Muscle of arm (tissue), 12 donors: ENCODE results near the gene CCDC14. TPM values are rescaled to one million over a fixed set of nuclear protein-coding genes. Genes with fewer than 3 reads are reported as not detected.
A peak's percentile ranks its signal among the peaks of the same experiment; 100 is the strongest.
"Not testable (repeated sequence)": the region's sequence is repeated elsewhere in the genome, so short reads cannot be mapped to it uniquely, and the experiment has no call there.

Experiments used
- DNase-seq: peaks from one replicate; pipeline ENCODE4 v3.0.0-alpha.2; 2013
- polyA plus RNA-seq, 12 donors: library from polyadenylated mRNA; unstranded; fragments of 120-200 nt; gene quantifications; one replicate each; pipeline ENCODE4 v1.2.1, GENCODE V29; 2013; ENCODE audit not compliant: insufficient read length in 12 of 12

The CCDC14 gene
- polyA plus RNA-seq, 12 donors = 28.1 to 126 (median 55.9) TPM; not detected in 1

DNA sequence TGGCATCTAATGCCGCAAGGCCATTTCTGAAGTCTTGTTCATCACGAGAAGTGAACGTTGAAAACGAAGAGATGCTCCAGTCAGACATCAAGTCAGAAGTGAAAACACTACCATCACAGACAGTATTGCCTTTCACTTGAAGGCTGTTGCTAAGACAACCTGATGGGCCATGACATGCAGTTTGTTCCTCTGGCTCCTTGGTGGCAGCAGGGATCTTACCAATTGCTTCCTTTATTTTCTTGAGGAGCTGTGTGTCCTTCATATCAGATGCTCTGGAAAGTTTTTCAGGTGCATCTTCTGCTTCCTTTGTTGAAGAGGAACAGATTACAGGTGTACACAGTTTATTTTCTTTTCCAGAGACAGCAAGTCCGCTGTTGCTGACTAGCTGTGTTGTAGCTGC, 46.2 kb downstream of the CCDC14 start:
- no peak for DNase-seq

DNA sequence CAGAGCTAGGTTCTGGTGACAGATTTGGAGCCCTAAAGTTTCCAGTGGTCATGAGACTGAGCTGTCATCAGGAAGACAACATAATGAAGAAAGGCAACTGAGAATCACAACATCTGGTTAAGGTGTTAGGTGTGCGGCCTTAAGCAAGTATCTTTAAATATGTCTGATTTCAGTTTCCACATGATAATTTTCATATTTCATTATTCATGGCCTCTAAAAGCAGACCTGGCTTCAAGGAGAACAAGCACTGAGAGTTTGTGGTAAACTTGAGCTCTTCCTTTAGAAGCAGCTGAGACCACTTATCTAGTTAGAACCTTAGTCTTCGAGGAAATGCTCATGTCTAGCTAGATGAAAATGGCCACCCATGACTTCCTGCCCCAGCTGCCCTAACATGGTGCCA, 51.2 kb downstream of the CCDC14 start:
- no peak for DNase-seq

DNA sequence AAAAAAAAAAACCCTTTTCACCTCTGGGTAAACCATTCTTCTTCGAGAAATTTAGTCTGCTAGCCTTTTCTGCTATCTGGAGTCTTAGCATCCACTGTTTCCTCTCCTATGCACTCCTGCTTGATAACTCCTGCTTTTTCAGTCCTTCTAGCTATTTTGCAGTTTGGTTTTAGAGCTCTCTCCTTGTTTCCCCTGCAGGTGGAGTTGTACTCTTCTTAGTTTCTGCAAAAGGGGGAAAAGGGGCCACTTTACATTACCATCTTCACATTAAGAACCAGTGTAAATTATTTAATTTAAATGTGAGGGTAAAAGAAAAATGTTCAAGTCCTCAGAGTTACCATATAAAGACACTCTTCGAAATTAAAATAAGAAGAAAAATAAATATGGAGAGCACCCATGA, 53.3 kb downstream of the CCDC14 start:
- no peak for DNase-seq

DNA sequence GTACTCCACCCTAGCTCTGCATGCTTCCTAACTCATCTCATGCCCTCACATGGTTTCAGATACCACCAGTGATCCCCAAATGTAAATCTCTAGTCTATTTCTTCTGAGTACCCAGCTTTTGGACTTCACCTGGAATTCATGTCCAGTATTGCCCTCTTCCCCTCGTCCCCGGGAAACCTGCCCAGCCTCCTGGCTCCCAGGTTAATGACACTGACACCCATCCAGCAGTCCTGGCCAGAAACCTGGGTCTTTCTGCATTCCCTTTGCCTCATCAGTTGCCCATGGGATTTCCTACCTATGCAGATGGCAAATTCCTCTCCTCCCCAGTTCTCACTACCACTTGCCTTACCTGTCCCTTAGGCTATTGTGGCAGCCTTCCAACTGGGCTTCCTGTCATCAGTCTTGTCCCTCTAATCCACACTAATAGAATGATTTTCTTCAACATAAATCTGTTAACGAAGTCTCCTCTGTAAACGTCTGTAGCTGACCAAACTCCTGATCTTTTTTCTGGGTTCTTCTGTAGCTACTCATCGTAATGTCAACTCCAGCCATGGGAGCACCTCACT, 61.6 kb downstream of the CCDC14 start:
- no peak for DNase-seq

DNA sequence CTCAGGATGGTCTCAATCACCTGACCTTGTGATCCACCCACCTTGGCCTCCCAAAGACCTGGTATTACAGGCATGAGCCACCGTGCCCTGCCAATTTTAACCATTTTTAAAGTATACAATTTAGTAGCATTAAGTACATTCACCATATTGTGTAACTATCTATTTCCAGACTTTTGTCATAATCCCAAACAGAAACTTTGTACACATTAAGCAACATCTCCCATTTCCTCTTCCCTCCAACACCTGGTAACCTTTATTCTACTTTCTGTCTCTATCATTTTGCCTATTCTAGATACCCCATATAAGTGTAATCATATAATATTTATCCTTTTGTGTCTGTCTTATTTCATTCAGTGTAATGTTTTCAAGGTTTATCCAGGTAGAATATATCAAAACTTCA, 68.0 kb downstream of the CCDC14 start:
- DNase-seq = no peak

DNA sequence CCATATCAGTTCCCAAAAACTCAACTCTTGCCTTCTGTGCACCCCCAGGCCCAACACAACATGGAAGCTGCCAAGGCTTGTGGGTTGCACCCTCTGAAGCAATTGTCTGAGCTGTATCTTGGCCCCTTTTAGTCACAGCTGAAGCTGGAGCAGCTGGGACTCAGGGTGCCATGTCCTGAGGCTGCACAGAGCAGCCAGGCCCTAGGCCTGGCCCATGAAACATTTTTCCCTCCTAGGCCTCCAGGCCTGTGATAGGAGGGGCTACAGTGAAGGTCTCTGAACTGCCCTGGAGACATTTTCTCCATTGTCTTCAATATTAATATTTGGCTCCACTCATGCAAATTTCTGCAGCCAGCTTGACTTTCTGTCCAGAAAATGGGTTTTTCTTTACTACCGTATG, 68.8 kb downstream of the CCDC14 start:
- DNase-seq = no peak

DNA sequence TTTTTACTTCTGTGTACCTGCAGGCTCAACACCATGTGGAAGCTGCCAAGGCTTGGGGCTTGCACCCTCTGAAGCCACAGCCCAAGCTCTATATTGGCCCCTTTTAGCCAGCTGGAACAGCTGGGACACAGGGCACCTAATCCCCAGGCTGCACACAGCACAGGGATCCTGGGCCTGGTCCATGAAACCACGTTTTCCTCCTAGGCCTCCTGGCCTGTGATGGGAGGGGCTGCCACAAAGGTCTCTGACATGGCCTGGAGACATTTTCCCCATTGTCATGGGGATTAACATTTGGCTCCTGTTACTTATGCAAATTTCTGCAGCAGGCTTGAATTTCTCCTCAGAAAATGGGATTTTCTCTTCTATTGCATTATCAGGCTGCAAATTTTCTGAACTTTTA, 70.0 kb downstream of the CCDC14 start:
- not testable (repeated sequence) for DNase-seq

DNA sequence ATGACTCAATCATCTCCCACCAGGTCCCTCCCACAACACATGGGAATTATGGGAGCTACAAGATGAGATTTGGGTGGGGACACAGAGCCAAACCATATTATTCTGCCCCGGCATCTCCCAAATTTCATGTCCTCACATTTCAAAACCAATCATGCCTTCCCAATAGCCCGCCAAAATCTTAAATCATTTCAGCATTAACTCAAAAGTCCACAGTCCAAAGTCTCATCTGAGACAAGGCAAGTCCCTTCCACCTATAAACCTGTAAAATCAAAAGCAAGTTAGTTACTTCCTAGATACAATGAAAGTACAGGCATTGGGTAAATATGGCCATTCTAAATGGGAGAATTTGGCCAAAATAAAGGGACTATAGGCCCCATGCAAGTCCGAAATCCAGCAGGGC, 70.9 kb downstream of the CCDC14 start:
- DNase-seq = not testable (repeated sequence)

DNA sequence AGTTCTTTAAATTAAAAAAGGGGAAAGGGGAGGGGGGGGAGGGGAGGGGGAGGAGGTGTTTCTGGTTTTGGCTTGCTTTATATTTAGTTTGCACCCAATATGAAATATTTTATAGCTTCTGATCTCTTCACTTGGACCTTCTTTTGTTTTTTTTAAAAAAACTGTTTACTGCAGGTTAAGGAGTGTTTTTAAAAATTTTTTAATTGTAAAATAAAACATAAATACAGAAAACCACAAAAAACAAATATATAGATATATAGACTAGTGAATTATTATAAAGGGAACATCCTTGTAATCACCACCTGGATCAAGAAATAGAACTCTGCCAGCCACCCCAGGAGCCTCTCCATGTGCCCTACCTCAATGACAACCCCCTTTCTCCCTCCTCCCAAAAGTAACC, 76.0 kb downstream of the CCDC14 start:
- no peak for DNase-seq

DNA sequence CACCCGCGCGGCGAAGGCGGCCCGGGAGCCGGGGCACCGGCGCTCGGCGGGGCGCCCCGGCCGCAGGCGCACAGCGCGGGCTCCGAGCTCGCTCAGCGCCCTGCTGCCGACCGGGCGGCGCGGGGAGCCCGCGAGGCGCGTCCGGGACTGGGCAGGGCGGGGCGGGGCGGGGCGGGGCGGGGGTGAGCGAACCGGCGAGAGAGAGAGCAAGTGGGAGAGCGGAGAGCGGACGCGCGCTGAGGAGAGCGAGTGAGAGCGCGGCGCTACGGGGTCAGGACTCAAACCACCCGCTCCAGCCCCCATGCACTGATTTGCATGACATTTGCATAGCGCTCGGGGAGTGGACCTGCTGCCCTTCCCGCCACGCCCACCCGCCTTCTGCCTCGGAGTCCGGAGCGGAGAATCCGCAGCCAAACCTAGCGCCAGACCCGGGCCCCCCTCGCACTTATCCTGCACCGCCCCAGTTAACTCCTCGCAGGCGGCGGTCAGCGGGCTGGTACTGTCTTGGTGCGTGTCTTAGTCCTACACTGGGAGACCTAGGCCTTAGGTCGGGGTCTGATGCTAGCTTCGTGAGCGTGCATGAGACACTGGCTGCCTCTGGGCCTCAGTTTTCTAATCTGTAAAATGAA, 76.7 kb downstream of the CCDC14 start, which contains the start of gene MYLK:
MYLK (minus strand) TSS at position 130 of the 629 bp plus-strand sequence. CDS start 90,491 bp downstream, outside the sequence.
- peak; percentile 58 for DNase-seq

DNA sequence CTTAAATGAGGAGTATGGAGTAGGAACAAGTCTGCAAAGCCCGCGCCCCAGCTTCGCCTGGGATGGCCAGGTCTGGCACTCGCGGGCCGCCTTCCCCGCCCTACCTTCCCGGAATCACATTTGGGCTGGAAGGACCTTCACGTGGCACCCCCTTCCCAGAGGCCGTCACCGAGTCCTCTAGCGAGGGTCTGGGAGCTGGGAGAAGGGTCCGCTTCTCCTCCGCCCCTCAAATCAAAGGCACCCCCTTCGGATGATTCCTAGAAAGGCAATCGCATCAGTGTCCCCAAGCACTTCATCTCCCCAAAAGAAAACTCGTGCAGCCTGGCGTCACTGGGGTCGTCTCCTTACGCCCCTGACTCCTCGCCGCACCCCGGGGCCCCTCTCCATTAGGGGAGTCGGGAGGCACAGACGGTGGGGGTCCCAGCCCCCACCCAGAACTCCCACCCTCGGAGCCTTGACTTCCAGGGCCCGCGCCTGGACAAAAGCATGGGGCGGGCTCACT, 77.3 kb downstream of the CCDC14 start:
- peak; percentile 8 for DNase-seq

DNA sequence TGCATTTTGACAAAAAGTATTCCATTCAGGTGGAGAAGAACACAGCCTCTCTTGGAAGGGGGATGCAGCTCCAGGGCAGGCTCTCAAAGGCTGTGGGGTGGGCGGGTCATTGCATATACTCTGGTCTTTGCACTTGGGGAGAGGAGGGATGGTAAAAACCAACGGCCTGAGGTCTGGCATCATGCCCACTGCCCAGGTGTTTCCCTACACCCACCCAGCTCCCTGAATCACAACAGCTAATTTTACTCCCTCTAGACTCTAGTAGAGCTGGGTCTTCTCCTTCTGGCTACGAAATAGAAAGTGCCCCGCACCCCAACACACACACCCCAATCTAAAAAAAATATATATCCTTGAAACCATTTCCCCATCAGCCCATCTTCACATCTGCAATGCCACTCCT, 77.9 kb downstream of the CCDC14 start:
- DNase-seq = no peak

DNA sequence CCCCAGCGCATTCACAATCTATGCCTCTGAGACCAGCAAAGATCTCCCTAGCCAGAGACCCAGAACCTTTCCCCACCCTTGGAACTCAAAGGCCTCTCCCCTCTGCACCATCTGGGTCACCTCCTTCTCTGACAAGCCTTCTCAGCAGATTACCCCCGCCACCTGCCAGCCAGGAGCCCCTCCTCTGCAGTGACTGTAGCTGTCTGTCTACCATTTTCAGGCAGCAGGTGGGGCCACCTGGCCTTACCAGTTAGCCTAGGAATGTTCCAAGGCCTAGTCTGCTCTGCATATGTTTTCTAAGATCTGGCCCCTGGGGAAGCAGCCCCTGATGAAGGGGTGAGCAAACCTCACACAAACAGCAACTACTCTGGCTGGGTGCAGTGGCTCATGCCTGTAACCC, 79.3 kb downstream of the CCDC14 start:
- no peak for DNase-seq

DNA sequence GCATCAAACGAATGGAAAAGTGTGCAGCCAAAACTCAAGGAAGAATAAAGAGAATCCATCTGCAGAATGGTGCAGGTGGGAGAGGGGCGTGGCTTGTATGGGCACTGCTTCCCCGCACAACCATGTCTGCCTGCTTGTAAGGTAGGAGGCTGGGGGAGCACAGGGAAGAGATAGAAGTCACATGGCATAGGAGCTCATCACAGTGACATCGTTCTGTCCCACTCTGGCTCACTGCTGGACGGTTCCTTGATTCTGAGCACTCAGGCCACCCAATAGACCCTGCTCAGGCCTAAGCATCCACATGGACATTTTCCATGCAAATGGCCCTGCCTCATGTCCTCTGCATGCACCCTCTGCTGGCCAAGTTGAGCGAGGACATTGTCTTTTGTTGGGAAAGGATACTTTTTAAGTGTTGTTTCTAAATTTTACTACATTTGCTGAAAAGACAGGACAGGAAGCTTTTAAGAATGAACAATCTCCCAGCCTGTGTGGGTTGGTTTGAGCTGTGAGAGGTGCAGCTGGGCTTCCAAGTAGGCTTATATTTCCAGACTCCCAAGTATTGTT, 79.9 kb downstream of the CCDC14 start:
- DNase-seq = peak; percentile 3

DNA sequence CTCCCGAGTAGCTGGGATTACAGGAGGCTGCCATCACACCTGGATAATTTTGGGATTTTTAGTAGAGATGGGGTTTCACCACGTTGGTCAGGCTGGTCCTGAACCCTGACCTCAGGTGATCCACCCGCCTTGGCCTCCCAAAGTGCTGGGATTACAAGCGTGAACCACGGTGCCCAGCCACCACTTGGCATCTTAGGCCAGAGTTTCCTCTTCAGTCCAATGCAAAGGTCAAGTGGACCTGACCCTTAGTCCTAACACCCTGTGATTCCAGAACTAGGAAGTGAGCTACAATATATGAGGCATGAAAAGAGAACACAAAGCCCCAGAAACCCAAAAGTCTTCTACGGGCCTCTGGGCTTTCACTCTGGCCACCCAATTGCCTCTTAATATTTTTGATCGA, 82.2 kb downstream of the CCDC14 start:
- no peak for DNase-seq

DNA sequence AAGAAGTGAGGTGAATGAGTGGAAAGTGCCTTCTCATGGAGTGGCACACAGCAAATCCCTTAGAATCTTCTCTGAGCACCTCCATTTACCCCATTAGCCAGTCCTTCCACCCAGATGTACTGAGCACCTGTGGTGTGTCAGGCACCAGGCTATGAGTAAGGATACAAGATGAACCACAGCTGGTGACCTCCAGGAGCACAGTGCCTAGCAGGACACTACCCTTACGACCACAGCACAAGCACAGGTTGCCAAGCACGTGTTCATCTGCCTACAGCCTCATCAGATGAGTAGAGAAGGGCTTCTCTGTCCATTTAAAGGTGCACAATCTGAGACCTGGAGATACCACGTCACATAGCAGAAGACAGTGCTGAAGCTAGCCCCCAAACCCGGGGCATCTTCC, 83.1 kb downstream of the CCDC14 start:
- no peak for DNase-seq

DNA sequence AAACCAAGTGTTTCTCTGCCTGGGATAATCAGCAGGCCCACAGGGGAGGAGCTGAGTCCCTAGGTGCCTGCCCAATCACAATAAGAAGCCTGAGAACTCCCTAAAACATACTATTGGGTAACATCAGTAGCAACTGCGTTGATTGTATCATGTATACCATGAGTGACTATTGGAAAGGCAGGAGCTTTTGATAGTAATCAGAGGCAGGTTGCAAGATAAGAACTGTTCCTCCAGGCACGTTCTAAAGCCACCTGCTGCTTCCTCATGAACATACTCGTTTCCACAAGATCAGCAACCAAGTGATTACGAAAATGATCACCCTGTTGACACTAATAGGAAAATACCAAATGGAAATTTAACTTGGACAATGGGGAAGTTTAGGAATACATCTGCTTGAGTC, 83.6 kb downstream of the CCDC14 start:
- DNase-seq = no peak

DNA sequence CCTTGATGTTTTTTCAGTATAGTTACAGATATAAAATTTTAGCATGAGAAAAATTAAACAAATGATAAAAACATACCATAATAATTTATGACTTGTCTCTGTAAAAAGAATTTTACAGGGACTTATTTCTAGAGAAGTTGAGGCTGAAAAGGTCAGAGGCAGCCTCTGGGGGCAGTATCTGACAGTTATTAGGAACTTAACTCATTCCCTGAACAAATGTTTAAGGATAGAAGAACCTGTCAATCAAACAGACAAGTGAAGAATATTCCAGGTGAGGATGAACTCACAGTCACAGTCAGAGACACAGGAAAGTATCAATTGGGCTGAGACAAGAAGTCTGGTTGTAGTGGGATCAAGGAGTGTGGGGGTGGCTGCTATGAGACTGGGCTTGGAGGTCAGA, 84.2 kb downstream of the CCDC14 start:
- no peak for DNase-seq

DNA sequence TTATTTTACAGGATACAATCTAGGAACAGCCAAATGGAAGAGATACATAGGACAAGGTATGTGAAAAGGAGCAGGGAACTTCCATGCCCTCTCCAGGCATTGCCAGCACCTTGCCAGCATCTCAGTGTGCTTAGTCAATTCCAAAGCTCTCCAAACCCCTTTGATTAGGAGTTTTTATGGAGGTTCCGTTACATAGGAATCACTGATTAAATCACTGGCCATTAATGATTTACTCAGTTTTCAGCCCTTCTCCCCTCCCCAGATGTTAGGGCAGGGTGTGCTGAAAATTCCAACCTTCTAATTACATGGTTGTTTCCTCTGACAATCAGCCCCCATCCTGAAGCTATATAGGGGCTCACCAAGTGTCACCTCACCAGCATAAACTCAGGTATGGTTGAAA, 88.4 kb downstream of the CCDC14 start:
- DNase-seq = no peak

DNA sequence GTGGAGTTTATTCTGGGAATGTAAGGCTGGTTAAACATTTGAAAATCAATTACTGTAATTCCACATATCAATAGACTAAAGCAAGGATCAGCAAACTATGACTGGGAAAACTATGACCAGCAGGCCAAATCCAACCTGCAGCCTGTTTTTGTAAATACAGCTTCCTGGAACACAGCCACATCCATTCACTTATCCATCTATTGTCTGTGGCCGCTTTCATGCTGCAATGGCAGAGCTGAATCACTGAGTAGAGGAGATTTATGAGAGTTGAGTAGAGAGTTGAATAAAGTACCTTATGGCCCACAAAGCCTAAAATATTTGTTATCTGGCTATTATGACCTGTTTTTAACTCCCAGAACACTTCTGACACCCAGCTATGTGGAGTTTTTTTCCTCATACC, 89.1 kb downstream of the CCDC14 start:
- no peak for DNase-seq

DNA sequence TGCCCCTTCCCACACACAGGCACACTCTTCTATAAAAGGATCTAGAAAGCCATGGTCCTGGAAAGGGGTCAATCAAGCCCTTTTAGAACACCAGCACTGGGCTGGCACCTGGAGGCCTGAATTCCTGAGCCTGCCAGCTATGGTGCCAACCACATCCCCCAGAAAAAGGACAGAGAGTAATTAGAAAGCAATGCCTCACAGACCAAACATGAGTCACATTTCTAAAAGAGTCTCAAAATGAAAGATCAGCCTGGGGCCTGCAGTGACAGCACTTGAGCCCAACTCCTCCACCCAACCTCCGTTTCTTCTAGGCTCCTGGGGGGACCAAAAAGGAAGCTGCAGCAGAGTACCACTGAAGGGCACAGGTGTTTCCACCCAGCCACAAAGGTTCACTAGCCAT, 91.0 kb downstream of the CCDC14 start:
- no peak for DNase-seq

DNA sequence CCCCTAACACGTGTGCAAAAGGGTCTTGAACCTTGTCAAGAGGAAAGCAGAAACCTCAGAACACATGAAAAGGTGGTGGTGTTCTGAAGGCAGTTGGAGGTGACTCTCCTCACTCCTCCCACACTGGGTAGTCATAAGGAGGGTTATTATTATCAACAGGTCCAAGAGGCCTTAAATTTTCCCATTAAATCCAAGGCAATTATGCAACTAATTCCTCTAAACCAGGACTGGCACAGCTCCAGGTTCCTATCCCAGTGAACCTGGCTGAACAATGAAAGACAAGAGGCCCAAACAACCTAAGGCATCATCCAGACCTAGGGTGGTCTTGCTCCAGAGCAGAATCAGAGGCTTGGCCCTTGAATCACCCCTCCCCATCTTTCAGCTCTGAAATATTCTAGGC, 91.9 kb downstream of the CCDC14 start:
- no peak for DNase-seq

DNA sequence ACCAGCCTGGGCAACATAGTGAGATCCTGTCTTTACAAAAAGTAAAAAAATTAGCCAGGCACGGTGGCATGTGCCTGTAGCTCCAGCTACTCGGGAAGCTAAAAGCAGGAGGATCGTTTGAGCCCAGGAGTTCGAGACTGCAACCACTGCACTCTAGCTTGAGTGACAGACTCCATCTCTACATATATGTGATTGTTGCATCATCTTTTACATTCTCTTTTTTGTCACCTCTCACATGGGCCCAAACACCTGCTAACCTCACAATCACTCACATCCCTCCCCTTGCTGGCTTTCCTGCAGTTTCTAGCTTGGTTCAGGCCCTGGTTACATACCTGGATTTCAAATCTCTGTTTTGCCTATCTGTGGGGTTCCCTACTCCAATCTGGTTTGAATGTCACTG, 96.3 kb downstream of the CCDC14 start:
- DNase-seq = no peak
